ENCODE data around the gene QRICH2.
"Not testable (repeated sequence)": the region's sequence is repeated elsewhere in the genome, so short reads cannot be mapped to it uniquely, and the experiment has no call there.

Gene QRICH2

GRCh38 chr17:76353004-76353598, 45.0 kb upstream of the QRICH2 start:
- Histone ChIP-seq H3K27ac (ENCODE audit: low read depth, low read length) (peak overlapping the region; percentile 77), H2AFZ (ENCODE audit: low read depth, low read length, severe bottlenecking) (peak overlapping the region; percentile 94), H3K4me2 (ENCODE audit: low read depth, low read length, poor library complexity, severe bottlenecking) (peak overlapping the region; percentile 77), H3K4me3 (ENCODE audit: insufficient read depth, low read length, poor library complexity, severe bottlenecking) (peak overlapping the region; percentile 87), H3K27me3 (ENCODE audit: low read length) (no peaks in the 10 kb centered on the region), H4K20me1 (ENCODE audit: low read depth, low read length) (no peaks in the 10 kb centered on the region), H3F3A (ENCODE audit: insufficient read depth) (peaks cover 5% of the 10 kb centered on the region; the same call in 1 of the 2 replicates), H3K9me2 (replicated peaks; ENCODE audit: insufficient read depth, low read length) (no peaks in the 10 kb centered on the region), H3K36me3 (ENCODE audit: low read length) (no peaks in the 10 kb centered on the region), H3K9me3 (ENCODE audit: insufficient read depth, low read length) (no peaks in the 10 kb centered on the region), H3K9ac (ENCODE audit: low read length) (peak overlapping the region; percentile 76), H3K79me2 (ENCODE audit: insufficient read depth, low read length) (peaks cover 35% of the 10 kb centered on the region)
- no peak for TF ChIP-seq EZH2phosphoT487 (conservative IDR thresholded peaks at IDR 0.05; ENCODE audit: low read length)
- TF ChIP-seq, protein P1, sequence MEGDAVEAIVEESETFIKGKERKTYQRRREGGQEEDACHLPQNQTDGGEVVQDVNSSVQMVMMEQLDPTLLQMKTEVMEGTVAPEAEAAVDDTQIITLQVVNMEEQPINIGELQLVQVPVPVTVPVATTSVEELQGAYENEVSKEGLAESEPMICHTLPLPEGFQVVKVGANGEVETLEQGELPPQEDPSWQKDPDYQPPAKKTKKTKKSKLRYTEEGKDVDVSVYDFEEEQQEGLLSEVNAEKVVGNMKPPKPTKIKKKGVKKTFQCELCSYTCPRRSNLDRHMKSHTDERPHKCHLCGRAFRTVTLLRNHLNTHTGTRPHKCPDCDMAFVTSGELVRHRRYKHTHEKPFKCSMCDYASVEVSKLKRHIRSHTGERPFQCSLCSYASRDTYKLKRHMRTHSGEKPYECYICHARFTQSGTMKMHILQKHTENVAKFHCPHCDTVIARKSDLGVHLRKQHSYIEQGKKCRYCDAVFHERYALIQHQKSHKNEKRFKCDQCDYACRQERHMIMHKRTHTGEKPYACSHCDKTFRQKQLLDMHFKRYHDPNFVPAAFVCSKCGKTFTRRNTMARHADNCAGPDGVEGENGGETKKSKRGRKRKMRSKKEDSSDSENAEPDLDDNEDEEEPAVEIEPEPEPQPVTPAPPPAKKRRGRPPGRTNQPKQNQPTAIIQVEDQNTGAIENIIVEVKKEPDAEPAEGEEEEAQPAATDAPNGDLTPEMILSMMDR (IDR thresholded peaks at IDR 0.05; ENCODE audit: insufficient read depth, low read length, poor library complexity, severe bottlenecking), result no peak

GRCh38 chr17:76351526-76352071, 43.5 kb upstream of the QRICH2 start:
- Histone ChIP-seq H3K4me2 (ENCODE audit: low read depth, low read length, poor library complexity, severe bottlenecking) (peak overlapping the region; percentile 42), H3K27me3 (ENCODE audit: low read length) (no peaks in the 10 kb centered on the region), H3K36me3 (ENCODE audit: low read length) (0 out of 2 replicates have a peak, but pooled peaks cover 3% of the 10 kb centered on the region), H3K9ac (ENCODE audit: low read length) (no peak overlapping the region), H3F3A (ENCODE audit: insufficient read depth) (peaks cover 5% of the 10 kb centered on the region; the same call in 1 of the 2 replicates), H3K4me3 (ENCODE audit: insufficient read depth, low read length, poor library complexity, severe bottlenecking) (no peak overlapping the region), H3K9me2 (replicated peaks; ENCODE audit: insufficient read depth, low read length) (no peaks in the 10 kb centered on the region), H2AFZ (ENCODE audit: low read depth, low read length, severe bottlenecking) (no peak overlapping the region), H3K27ac (ENCODE audit: low read depth, low read length) (no peak overlapping the region), H4K20me1 (ENCODE audit: low read depth, low read length) (no peaks in the 10 kb centered on the region), H3K79me2 (ENCODE audit: insufficient read depth, low read length) (peaks cover 35% of the 10 kb centered on the region), H3K9me3 (ENCODE audit: insufficient read depth, low read length) (no peaks in the 10 kb centered on the region)
- TF ChIP-seq EZH2phosphoT487 (conservative IDR thresholded peaks at IDR 0.05; ENCODE audit: low read length), result no peak
- TF ChIP-seq, protein P1 (IDR thresholded peaks at IDR 0.05; ENCODE audit: insufficient read depth, low read length, poor library complexity, severe bottlenecking), result no peak

DNA sequence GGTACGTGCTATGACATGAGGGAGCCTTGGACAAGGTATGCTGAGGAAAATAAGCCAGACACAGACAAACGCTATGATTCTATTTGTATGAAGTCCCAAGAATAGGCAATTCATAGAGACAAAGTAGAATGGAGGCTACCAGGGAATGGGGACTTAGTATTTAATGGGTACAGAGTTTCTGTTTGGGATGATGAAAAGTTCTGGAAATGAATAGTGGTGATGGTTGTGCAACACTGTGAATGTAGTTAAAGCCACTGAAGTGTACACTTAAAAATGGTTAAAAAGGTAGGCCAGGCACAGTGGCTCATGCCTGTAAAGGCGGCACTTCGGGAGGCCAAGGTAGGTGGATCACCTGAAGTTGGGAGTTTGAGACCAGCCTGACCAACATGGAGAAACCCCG, 42.4 kb upstream of the QRICH2 start:
- no peak overlapping the region for H3K9ac ChIP-seq (ENCODE audit: low read length)
- no peaks in the 10 kb centered on the region for H4K20me1 ChIP-seq (ENCODE audit: low read depth, low read length)
- 0 out of 2 replicates have a peak, but pooled peaks cover 3% of the 10 kb centered on the region for H3K36me3 ChIP-seq (ENCODE audit: low read length)
- H3K4me3 ChIP-seq (ENCODE audit: insufficient read depth, low read length, poor library complexity, severe bottlenecking), result no peak overlapping the region
- no peak for TF ChIP-seq EZH2phosphoT487 (conservative IDR thresholded peaks at IDR 0.05; ENCODE audit: low read length)
- TF ChIP-seq, protein P1 (IDR thresholded peaks at IDR 0.05; ENCODE audit: insufficient read depth, low read length, poor library complexity, severe bottlenecking), result no peak
- H2AFZ ChIP-seq (ENCODE audit: low read depth, low read length, severe bottlenecking), result no peak overlapping the region
- peaks cover 5% of the 10 kb centered on the region; the same call in 1 of the 2 replicates for H3F3A ChIP-seq (ENCODE audit: insufficient read depth)
- peaks cover 35% of the 10 kb centered on the region for H3K79me2 ChIP-seq (ENCODE audit: insufficient read depth, low read length)
- no peaks in the 10 kb centered on the region for H3K9me3 ChIP-seq (ENCODE audit: insufficient read depth, low read length)
- H3K9me2 ChIP-seq (replicated peaks; ENCODE audit: insufficient read depth, low read length), result no peaks in the 10 kb centered on the region
- H3K27ac ChIP-seq (ENCODE audit: low read depth, low read length), result no peak overlapping the region
- H3K4me2 ChIP-seq (ENCODE audit: low read depth, low read length, poor library complexity, severe bottlenecking), result no peak overlapping the region
- H3K27me3 ChIP-seq (ENCODE audit: low read length), result no peaks in the 10 kb centered on the region

DNA sequence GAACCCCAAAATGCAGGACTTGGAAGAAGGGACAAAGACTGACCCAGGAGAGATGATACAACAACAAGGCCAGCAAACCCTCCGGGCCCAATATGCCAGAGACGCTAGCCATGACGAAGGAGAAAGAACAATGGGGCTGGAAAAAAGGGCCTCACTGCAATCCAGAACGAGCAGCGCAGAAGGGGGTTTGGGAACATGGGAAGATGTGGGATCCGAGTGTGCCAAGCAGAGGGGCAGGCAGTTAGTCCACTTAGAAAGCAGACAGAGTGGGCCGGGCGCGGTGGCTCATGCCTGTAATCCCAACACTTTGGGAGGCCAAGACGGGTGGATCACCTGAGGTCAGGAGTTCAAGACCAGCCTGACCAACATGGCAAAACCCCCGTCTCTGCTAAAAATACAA, 38.9 kb upstream of the QRICH2 start:
- not testable (repeated sequence) for H3K4me3 ChIP-seq (ENCODE audit: insufficient read depth, low read length, poor library complexity, severe bottlenecking); H4K20me1 ChIP-seq (ENCODE audit: low read depth, low read length); H3K9me3 ChIP-seq (ENCODE audit: insufficient read depth, low read length); H3K27me3 ChIP-seq (ENCODE audit: low read length); H3K9me2 ChIP-seq (replicated peaks; ENCODE audit: insufficient read depth, low read length); H3F3A ChIP-seq (ENCODE audit: insufficient read depth); H2AFZ ChIP-seq (ENCODE audit: low read depth, low read length, severe bottlenecking); H3K4me2 ChIP-seq (ENCODE audit: low read depth, low read length, poor library complexity, severe bottlenecking); H3K9ac ChIP-seq (ENCODE audit: low read length); H3K27ac ChIP-seq (ENCODE audit: low read depth, low read length); H3K36me3 ChIP-seq (ENCODE audit: low read length)
- H3K79me2 ChIP-seq (ENCODE audit: insufficient read depth, low read length), result peaks cover 26% of the 10 kb centered on the region
